Choroid plexus epithelial cell (primary cell): ENCODE results near the gene RANBP3.
A peak's percentile ranks its signal among the peaks of the same experiment; 100 is the strongest.

ENCODE experiments used
- DNase-seq: peaks from one replicate; pipeline ENCODE4 v3.0.0-alpha.2; 2010; ENCODE audit warnings: low read depth
- H3K4me3 ChIP-seq: 2 replicates; pipeline ENCODE4 v1.5.1; 2011; ENCODE audit warnings: low read depth, mild to moderate bottlenecking, control low read depth, low read length, moderate library complexity
- TF ChIP-seq, protein P1 (sequence below): conservative IDR thresholded peaks from 2 replicates; pipeline ENCODE4 v1.5.1; 2011; ENCODE audit warnings: low read depth, mild to moderate bottlenecking, control low read depth, inconsistent platforms, low read length, moderate library complexity

RANBP3 gene

GRCh38 chr19:5935473-5936291 is 42.3 kb downstream of the RANBP3 start:
- H3K4me3 ChIP-seq, result no peak overlapping the region
- TF ChIP-seq, protein P1, sequence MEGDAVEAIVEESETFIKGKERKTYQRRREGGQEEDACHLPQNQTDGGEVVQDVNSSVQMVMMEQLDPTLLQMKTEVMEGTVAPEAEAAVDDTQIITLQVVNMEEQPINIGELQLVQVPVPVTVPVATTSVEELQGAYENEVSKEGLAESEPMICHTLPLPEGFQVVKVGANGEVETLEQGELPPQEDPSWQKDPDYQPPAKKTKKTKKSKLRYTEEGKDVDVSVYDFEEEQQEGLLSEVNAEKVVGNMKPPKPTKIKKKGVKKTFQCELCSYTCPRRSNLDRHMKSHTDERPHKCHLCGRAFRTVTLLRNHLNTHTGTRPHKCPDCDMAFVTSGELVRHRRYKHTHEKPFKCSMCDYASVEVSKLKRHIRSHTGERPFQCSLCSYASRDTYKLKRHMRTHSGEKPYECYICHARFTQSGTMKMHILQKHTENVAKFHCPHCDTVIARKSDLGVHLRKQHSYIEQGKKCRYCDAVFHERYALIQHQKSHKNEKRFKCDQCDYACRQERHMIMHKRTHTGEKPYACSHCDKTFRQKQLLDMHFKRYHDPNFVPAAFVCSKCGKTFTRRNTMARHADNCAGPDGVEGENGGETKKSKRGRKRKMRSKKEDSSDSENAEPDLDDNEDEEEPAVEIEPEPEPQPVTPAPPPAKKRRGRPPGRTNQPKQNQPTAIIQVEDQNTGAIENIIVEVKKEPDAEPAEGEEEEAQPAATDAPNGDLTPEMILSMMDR, result no peak
- DNase-seq, result no peak

GRCh38 chr19:5934774-5935472 is 43.0 kb downstream of the RANBP3 start:
- TF ChIP-seq, protein P1, result no peak
- no peak overlapping the region for H3K4me3 ChIP-seq
- peak; percentile 64 for DNase-seq

GRCh38 chr19:5934069-5934401 is 43.9 kb downstream of the RANBP3 start:
- H3K4me3 ChIP-seq, result no peak overlapping the region
- TF ChIP-seq, protein P1, result no peak
- DNase-seq, result no peak

DNA sequence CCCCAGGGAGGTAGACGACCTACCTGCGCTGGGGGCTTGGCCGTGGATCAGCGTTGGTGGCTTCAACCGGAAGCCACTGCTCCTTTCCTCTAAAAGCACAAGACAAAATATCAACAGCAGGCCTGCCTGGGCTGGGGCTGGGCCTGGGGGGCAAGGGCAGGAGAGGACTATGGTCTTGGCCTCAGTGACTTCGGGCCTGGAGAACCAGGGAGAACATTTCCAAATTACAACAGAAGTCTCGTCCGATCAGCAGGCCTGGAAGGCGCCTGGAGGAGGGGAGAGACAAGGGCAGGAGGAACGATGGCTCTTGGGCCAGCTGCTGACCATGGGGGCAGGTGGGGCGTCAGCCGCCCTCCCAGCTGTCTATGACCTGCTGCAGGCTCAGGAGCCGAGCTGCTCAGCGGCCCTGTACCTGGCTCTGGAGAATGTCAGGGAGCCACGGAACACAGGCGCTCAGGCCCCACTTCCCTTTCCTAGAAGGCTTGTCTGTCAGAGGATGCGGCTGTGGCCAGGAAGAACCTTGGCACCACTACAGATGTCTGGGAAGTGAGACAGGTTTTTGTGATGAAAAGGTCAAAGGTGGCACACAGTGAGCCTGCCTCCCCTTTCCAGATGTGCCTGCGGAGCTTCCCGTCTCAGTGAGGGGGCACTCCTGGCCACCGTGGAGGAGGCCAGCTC is 44.4 kb downstream of the RANBP3 start:
- H3K4me3 ChIP-seq, result no peak overlapping the region
- TF ChIP-seq, protein P1, result no peak
- DNase-seq, result no peak

- DNase-seq, result no peak
- TF ChIP-seq, protein P1, result no peak
- H3K4me3 ChIP-seq, result no peak overlapping the region
Observed at GRCh38 chr19:5932609-5933262, 45.2 kb downstream of the RANBP3 start.

- no peak overlapping the region for H3K4me3 ChIP-seq
- DNase-seq, result no peak
- TF ChIP-seq, protein P1, result no peak
Observed at GRCh38 chr19:5932146-5932545, 45.8 kb downstream of the RANBP3 start.
